GM19438 (cell line): ENCODE data around the gene HSPA12A.

Experiments used
- ATAC-seq: cut with Tn5 transposase; IDR thresholded peaks from one replicate; pipeline ENCODE4 v1.9.1; 2021; ENCODE audit warnings: low read depth; ENCODE audit not compliant: unreplicated experiment

Gene HSPA12A

DNA sequence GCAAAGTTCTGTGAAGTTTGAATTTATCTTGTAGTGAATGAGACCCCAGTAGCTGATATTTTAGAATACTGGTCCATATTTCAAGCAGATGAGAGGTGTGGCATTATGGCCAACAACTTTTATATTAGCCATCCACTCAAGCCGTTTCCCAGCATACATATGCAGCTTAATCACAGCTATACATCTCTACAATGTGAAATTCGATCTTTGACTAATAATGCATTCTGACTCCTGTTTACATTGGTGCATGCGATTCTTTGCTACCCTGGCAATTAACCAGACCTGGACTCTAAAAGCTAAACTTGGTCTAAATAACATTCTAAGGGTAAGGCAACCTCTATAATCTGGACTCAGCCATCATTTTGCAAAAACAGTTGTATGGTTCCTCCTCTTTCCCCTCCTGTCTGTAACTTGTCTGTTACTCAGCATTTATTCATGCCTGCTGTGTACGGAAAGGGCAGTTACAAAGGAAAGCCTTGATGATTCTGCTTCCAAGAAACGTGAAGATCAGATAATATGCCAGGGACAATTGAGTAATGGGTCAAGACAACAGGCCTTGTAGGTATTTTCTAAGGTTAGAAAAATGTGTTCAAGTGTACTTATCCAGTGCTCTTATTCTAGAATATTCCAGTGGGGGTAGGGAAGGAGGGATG lies 71.0 kb downstream of the HSPA12A start:
- ATAC-seq: no peak

DNA sequence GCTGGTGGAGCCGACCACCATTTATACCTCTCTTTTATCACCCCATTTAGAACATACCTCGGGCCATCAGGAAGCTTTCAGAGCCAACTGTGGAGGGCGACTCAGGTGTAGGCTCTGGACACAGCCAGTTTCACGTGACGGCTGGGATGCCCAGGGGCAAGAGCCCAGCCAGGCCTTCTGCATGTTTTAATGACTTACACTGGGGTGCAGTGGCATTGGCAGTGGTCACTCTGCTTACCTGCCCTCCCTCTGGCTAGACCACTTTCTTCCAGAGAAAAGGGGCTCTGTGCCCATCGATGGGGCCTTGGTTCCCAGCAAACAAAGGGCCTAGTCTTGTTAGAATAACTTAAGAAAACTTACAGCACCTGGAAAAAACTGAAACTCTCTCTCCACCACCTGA lies 71.7 kb downstream of the HSPA12A start:
- no peak for ATAC-seq

DNA sequence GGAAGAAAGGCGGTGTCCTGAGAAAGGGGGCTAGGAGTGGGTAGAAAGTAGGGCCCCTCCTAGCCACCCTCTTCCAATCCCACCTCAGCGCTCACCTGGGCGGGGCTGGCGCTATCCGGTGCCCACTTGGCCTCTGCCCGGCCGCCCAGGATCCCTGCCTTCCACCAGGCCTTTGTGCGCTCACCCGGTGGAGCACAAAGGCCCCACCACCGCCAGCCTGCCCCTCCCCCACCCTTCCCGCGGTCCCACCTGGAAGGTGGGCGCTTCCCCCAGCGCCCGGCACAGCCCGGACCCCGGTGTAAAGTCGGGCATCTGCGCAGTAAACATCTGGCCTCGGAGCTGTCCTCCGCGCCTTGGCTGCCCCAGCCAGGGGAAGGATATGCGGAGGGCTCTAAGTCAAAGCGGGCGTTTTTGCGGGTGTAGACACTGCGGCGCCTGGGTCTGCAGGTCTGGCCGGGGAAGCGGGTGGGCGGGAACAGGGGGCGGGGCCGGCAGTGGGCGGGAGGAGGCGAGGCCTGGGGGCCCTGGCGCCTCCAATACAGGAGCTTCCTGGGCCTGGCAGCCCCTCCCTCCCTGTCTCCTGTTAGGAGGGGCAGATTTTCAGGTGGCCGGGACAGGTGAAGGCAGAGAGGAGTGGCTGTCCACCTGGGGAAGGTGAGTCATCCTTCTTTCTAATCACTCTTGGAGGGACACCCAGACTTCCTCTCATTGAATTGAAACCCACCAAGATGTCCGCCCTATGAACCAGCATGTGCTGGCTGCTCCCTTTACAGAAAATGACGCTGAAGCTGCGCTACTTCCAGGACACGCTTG lies 72.3 kb downstream of the HSPA12A start:
- ATAC-seq: no peak

DNA sequence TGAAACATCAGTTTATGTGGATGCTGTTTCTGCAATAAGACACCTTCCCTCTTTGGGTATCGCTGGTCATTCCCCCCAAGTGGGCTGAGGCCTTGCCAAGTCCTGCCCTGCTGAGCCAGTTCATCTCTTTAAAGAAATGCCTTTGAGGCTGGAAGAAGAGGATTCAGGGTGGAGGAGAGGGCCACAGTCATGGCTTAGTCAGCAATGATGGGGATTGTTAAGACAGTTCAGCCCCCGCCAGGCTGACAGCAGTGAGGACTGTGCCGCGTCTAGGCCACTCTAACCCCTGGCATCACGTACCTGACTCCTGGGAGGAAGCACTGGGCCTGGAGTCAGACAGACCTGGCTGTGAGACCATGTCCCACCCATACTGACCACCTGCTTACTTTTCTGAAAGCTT lies 73.3 kb downstream of the HSPA12A start:
- ATAC-seq: no peak

DNA sequence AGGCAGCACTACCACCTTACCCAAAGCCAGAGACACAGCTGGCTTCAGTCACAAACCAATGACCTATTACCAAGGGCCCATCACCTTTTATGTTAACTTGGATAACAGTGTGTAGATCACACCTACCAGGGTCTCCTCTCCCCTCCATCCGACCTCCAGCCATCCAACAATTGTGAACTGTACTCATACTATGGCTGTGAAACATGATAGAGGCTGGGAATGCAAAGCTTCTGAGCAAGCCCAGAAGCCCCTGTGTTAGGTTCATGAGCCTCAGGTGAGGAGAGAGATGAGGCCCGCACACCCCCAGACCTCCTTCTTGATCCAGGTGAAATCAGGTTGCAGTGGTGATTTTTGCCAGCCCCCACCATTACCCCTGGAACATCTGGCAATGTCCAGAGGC lies 73.9 kb downstream of the HSPA12A start:
- ATAC-seq: no peak

DNA sequence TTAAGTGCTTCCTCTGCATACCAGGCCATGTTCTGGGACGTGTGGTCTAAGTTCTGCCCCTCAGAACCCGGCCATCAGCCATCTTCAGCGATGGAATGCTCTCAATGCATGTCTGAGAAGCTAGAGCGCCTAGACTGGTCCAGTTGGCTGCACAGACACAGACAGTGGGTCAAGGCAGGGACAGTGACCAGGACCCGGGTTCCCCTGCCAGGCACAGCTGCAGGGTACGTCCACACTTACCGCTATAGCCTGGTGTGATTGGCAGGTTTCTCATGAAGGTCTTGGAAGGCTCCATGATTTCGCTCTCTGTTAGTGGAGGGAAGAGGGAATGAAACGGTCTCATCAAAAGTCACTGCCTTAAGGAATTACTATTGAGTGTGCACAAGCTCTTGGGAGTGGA lies 74.3 kb downstream of the HSPA12A start:
- no peak for ATAC-seq

DNA sequence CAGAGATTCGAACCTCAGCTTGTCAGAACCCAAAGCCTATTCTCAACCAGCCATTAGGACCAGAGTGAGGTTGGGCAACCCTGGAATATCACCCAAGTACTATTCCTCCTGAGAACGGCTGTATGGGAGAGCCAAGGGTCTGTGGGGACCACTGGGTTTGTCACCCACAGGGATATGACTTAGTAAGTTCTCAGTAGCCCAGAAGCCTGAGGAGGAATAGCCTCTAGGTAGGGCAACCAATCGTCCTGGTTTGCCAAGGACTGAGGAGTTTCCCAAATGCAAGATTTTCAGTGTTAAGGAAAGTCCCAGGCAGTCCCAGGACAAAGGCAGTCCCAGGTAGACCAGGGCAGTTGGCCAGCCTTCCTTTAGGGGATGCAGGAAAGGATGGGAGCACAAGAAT lies 74.9 kb downstream of the HSPA12A start:
- no peak for ATAC-seq

DNA sequence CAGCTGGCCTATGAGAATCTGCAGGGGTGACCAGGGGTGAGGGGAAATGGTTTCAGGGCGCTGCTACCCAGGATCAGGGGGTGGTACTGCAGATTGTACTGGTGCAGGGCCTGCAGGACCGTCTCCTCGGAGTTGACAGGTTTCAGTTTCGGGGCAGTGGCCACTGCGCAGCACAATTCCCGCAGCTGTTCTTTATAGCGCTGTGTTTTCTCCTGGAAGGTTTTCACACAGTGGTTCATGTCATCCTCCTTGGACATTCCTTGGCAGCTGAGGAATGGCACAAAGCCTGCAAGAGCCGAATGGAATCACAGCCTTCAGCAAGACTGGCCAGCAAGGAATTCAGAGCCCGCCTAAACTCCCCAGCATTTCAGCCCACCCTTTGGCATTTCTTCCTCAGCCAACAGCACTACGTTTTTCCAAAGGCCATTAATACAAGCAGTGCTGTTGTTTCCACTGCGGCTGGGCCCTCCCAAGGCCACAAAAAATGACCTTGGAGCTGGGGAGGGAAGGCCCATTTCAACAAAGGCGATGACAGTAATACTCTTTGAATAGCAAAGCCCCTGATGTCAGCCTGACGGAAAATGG lies 76.7 kb downstream of the HSPA12A start:
- ATAC-seq: no peak

DNA sequence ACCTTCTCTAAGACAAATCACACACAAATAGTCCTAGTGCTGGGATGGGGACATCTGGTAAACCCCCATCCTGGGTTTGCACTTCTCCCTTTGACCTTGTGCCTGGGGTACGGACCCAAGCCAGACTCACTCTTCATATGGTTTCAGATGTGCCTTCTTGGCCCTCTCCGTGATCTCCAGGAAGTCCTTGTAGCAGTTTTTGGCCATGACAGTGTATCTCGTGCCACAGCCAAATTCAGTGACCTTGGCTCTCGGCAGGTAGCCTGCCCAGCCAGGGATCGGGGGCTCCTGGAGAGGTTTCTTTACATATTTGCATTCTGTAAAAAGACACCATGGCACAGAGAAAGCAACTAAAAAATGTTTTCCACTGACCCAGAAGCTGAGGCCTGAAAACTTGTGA lies 77.7 kb downstream of the HSPA12A start:
- ATAC-seq: no peak

DNA sequence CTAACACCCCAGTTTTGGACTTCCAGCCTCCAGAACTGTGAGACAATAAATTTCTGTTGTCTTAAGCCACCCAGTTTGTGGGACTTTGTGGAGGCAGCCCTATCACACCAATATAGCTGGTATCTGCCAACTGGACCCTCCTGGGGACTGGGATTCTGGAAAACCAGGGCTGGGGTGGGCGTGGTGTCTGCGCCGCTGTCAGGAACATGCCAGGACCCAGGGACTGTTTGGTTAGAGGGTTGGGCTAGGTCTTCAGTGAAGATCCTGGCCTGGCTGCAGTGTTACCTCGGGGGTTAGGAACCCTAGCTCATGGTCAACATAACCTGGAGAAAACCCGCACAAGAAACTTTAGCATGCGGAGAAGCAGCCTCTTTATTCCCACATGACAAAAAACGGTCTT lies 79.0 kb downstream of the HSPA12A start:
- ATAC-seq: no peak

DNA sequence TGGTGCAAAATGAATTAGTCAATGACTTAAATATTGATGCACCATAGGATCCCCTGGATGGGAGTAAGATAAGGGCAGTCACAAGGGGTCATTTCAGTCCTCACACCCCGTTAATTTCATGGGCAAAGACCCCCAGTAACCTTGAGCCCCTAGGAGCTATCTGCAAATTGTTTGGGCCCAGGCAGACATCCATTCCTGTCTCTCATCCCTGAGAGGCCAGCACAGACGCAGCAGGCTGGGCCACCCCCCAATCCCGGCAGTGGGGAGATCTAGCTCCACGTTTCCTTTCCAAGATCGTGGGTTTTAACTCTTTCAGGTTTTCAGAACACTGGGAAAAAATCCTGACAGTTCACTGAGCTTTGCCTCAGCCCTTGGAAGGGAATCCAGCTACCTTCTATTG lies 81.5 kb downstream of the HSPA12A start:
- ATAC-seq: no peak

DNA sequence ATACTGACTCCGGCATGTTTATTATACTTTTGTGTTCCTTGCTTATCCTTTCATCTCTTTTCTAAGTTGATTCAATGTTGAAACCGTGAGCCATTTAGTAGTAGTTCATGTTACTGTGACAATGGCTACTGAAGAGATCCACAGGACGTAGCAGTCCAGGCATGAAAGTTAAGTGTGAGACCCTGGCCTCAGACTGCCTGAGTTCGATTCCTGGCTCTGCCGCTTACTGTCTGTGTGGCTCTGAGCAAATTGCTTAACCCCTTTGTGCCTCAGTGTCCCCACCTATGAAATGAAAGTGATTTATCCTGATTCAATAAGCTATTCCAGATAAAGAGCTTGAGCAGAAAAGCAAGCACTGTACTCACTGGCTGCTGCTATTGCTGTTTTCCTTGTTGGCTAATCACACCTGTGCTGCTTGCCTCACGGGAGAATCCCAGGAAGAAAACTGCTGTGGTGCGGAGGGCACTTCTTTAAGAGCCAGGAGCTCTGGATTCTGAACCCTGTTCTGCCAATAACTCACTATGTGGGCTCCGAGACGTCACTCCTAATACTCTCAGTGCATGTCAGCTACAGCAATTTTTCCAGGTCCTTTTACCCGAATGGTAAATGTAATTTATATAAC lies 83.2 kb downstream of the HSPA12A start:
- no peak for ATAC-seq

DNA sequence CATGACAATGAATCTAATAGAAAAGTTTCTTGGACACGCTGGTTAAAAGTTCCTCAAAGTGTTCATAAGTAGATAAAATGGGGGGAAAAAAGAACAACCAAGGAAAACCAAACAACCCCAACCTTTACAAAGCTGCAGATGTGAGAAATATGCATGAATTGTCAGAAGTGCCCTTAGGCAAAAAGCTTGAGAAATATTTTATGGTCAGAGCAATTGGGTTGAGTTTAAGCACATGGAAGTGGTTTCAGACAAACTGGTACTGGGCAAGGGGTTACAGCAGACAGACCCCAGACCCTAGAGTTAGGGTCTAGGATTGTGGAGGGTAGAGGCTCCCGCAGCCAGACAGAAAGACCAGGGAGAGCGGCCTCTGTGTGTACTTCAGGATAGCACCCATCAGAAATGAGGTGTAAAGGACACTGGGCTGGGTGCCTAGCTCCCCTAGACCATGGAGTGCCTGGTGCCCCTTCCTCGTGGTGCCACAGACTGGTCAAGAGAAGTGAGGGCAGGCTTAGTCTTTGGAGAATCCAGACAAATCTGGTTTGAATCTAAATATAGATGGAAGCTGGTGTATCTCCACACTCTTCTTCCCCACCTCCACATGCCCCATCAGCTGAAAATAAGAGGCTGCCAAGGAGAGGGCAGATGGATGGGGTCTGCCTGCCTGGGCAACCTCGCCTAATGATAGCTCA lies 84.4 kb downstream of the HSPA12A start:
- ATAC-seq: no peak

DNA sequence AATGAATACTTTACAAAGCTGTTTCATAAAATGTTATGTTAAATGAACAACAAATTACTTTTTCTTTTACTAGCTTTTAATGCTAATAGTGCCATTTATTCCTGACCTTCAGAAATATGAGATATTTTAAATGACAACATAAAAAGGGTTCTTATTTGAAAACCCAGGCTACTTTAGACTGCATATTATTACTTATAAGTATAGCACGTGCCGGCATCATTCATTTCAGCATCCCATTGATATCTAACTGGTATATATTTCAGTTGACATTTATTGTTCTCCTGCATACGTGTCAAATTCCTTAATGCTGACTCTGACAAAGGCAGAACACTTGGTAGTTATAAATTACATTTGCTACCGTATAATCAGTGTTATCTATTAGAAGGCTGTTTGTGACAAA lies 86.3 kb downstream of the HSPA12A start:
- no peak for ATAC-seq

DNA sequence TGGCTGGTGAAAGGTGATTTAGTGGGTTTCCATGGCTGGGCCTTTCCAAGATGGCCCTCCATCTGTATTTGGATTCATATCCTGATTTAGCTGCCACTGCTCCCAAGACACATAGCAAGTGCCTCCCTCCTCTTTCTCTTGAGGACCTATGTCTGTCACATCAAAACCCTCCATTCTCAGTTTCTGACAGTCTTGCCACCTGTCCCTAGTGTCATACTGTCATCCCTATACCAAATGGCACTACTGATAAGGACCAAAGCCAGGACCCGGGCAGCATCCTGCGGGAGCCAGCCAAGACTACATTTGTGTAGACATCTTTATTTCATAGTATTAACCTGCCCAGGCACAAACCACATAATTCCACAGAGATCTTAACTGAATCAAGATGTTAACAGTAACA lies 86.8 kb downstream of the HSPA12A start:
- ATAC-seq: no peak

DNA sequence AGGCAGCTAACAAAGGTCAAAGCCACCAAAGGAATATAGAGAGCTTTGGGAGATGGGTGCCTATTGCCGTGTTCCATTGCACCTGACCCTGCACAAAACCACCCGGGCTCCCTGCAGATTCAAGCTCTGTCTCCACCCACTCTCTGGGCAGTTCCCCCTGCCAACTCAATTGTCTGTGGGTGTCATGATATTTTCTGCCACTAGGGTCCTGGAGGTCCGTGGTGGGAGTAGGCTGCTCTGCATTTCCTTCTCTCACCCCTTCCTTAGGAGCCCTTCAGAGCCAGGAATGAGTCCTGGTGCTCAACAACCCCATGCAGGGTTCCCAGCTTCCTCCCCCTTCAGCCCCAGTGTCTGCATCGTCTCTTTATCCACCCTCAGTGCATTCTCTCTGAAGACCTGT lies 87.5 kb downstream of the HSPA12A start:
- peak; percentile 54 for ATAC-seq

DNA sequence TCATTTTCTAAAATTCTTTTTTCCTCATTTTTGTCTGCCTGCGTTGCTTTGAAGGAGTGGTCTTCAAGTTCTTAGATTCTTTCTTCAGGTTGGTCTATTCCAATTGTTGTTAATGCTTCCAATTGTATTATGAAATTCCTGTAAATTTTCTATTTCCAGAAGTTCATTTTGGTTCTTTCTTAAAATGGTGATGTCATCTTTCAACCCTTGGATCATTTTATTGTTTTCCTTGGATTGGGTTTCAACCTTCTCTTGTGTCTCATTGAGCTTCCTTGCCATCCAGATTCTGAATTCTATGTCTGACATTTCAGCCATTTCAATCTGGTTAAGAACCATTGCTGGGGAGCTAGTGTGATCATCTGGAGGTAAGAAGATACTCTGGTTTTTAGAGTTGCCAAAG lies 88.5 kb downstream of the HSPA12A start:
- ATAC-seq: no peak

DNA sequence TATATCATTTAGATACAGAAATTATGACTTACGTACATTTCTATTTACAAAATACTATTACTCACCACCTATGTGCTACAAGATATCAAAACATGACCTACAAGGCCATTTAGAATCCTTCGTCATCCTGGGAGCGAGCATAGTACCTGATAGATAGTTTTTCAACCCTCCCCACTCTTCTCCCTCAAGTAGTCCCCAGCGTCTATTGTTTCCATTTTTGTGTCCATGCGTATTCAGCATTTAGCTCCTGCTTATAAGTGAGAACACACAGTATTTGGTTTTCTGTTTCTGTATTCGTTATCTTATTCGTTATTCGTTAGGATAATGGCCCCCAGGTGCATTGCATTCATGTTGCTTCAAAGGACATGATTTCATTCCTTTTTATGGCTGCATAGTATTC lies 93.5 kb downstream of the HSPA12A start:
- ATAC-seq: no peak

DNA sequence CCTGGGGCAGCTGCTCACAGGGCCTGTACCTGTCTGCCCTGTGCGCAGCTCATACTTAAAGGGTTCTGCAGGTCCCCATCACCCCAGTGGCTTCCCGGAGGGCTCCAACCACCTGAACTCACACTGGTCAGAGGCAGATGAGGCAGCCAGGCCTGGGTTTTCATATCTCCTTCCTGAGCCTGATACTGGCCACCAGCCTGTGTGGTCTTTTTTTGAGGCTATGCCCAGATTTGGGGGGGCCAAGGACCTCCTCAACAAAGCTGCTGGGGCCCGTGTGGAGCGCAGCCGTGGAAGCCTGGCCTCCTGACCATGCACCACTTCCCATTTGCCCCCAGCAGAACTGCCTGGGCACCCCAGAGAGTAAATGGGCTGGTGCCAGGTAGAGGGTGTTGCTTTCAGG lies 95.9 kb downstream of the HSPA12A start:
- ATAC-seq: no peak

DNA sequence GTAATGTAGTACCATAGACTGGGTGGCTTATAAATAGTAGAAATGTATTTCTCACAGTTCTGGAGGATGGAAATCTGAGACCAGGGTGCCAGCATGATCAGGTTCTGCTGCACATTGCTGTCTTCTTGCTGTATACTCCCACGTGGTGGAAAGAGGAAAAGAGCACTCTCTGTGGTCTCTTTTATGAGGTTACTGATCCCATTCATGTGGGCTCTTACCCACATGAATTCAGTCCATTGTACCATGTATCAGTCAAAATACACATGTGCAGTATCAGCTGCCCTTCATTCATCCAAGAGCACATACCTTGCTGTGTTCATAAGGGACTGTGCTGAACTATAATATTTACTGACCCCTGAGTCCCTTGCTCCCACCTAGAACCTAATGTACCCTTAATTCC lies 104.5 kb downstream of the HSPA12A start:
- ATAC-seq: no peak

DNA sequence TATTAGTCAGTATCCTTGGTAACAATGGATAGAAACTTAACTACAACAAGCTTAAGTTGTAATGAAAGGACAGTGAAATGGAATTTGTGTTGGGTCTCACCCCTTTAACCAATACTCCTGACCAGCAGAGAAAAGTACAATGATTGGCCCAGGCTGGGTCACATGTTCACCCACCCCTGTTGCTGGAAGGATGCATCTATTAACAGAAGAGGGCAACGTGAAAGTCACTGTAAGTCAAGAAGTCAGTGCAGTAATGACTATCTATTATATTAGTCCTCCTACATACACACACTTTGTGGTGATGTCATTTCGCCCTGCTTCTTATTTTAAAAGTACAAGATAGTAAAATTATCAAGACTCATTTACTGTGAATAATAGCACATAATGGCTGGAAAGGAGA lies 105.4 kb downstream of the HSPA12A start:
- ATAC-seq: no peak
